ENCODE results near the gene OR4K15. TPM values are rescaled to one million over a fixed set of nuclear protein-coding genes. Genes with fewer than 3 reads are reported as not detected.

Gene OR4K15
- total and polyA plus RNA-seq, 10 of the 15 experiments (the other 5 are each of a cell fraction or from before 2014, with no cell fraction given) = not detected

DNA sequence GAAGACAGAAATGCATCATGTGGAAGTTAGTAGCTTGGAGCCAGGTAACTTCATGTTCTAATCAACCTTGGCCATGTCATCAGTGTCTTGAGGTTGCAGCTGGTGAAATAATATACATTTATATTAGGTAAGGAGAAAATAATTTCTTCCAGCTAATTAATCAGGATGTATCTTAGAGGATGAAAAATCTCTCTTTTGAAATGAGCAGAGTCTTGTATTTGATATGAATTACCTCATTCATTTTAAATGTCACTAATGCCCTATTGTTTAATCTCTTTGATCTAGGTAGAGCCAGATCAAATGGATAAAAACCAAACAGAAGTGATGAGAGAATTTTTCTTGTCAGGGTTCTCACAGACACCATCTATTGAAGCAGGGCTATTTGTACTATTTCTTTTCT lies 26.5 kb downstream of the OR4K15 start, which contains the start of gene OR4Q2:
Gene OR4Q2 (plus strand): TSS at position 301 of the 400 bp plus-strand sequence.
- ChIA-PET RAD21 (ENCODE audit: unreplicated experiment) (no interaction called here), SMC1A (ENCODE audit: uncharacterized antibody, unreplicated experiment) (no interaction called here), CTCF (no interaction called here), POLR2A (no interaction called here)
- Histone ChIP-seq H3K9ac (ENCODE audit: control insufficient read depth, insufficient read depth, low read length) (no peak within 1 kb of the TSS), H3K27me3 (replicated peaks in 1 of 2; ENCODE audit: control insufficient read depth in 2 of 2, insufficient read depth in 2 of 2, low read length in 1 of 2) (no peaks in the 10 kb centered on the region), H3K4me3 (no peak within 1 kb of the TSS), H3K4me2 (ENCODE audit: control insufficient read depth, insufficient read depth) (no peak within 1 kb of the TSS), H3K9me3 (replicated peaks; ENCODE audit: control insufficient read depth, insufficient read depth, low read length) (no peaks in the 10 kb centered on the region), H3K27ac (ENCODE audit: control insufficient read depth, insufficient read depth) (no peak within 1 kb of the TSS), H4K20me1 (ENCODE audit: control insufficient read depth, insufficient read depth) (no peaks in the 10 kb centered on the region), H2AFZ (ENCODE audit: control insufficient read depth, low read depth, low read length) (no peak within 1 kb of the TSS), H3K79me2 (ENCODE audit: control insufficient read depth, insufficient read depth, low read length) (no peaks in the 10 kb centered on the region), H3K4me1 (ENCODE audit: control insufficient read depth, insufficient read depth, low read length) (no peaks in the 10 kb centered on the region), H3K36me3 (ENCODE audit: control insufficient read depth in 2 of 2, insufficient read depth in 2 of 2, low read length in 1 of 2) (no peaks in the 10 kb centered on the region)
- DNase-seq (ENCODE audit: low read depth, low spot score) (no peak), FAIRE-seq (no peak), ATAC-seq (no peak)
- TF ChIP-seq NFXL1 (IDR thresholded peaks at IDR 0.05; ENCODE audit: borderline replicate concordance) = no peak
- intact Hi-C loops (cut with micrococcal nuclease; ENCODE audit: unreplicated experiment) (no loop called here), in situ Hi-C loops (cut with MboI) (no loop called here)
- no TSS peak for BruUV-seq (replicated peaks)

DNA sequence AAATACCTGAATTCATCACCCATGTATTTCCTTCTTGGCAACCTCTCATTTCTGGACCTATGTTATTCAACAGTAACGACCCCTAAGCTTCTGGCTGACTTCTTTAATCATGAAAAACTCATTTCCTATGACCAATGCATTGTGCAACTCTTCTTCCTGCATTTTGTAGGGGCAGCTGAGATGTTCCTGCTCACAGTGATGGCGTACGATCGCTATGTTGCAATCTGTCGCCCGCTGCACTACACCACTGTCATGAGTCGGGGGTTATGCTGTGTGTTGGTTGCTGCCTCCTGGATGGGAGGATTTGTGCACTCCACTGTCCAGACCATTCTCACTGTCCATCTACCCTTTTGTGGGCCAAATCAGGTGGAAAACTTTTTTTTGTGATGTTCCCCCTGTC lies 26.9 kb downstream of the OR4K15 start:
- no peaks in the 10 kb centered on the region for H3K4me1 ChIP-seq (ENCODE audit: control insufficient read depth, insufficient read depth, low read length)
- in situ Hi-C loops (cut with MboI) (no loop called here), intact Hi-C loops (cut with micrococcal nuclease; ENCODE audit: unreplicated experiment) (no loop called here)
- no peaks in the 10 kb centered on the region for H3K36me3 ChIP-seq (ENCODE audit: control insufficient read depth in 2 of 2, insufficient read depth in 2 of 2, low read length in 1 of 2)
- DNase-seq (ENCODE audit: low read depth, low spot score) (no peak), FAIRE-seq (no peak), ATAC-seq (no peak)
- CTCF ChIA-PET = no interaction called here
- RAD21 ChIA-PET (ENCODE audit: unreplicated experiment) = no interaction called here
- no TSS peak for BruUV-seq (replicated peaks)
- H3K9ac ChIP-seq (ENCODE audit: control insufficient read depth, insufficient read depth, low read length) = no peak overlapping the region
- 70% methylated on average over 7 of the region's 7 CpGs for WGBS (ENCODE audit: insufficient coverage, insufficient replicate concordance, low lambda C conversion rate, missing lambda C conversion rate)
- no peaks in the 10 kb centered on the region for H3K79me2 ChIP-seq (ENCODE audit: control insufficient read depth, insufficient read depth, low read length)
- POLR2A ChIA-PET = no interaction called here
- H3K27me3 ChIP-seq (replicated peaks in 1 of 2; ENCODE audit: control insufficient read depth in 2 of 2, insufficient read depth in 2 of 2, low read length in 1 of 2) = no peaks in the 10 kb centered on the region
- H3K4me3 ChIP-seq = no peak overlapping the region
- H3K4me2 ChIP-seq (ENCODE audit: control insufficient read depth, insufficient read depth) = no peak overlapping the region
- no peak overlapping the region for H2AFZ ChIP-seq (ENCODE audit: control insufficient read depth, low read depth, low read length)
- H3K9me3 ChIP-seq (replicated peaks; ENCODE audit: control insufficient read depth, insufficient read depth, low read length) = no peaks in the 10 kb centered on the region
- TF ChIP-seq NFYB (IDR thresholded peaks at IDR 0.05; ENCODE audit: insufficient read depth, low read depth, low read length) (no peak), CHD1 (IDR thresholded peaks at IDR 0.05; ENCODE audit: low read depth, low read length) (no peak), STAT3 (IDR thresholded peaks at IDR 0.05; ENCODE audit: low read depth, low read length) (no peak)
- H3K27ac ChIP-seq (ENCODE audit: control insufficient read depth, insufficient read depth) = no peak overlapping the region
- SMC1A ChIA-PET (ENCODE audit: uncharacterized antibody, unreplicated experiment) = no interaction called here
- no peaks in the 10 kb centered on the region for H4K20me1 ChIP-seq (ENCODE audit: control insufficient read depth, insufficient read depth)
